H9 (cell line): ENCODE measurements around the gene PELI2. TPM values are rescaled to one million over a fixed set of nuclear protein-coding genes. Genes with fewer than 3 reads are reported as not detected.

Source experiments
- DNase-seq: peaks from one replicate; pipeline ENCODE4 v3.0.0-alpha.2; 2017
- H2AFZ ChIP-seq: one replicate; pipeline ENCODE4 v1.6.1; 2013; ENCODE audit warnings: mild to moderate bottlenecking, low read length, control low read depth, moderate library complexity
- H2AK5ac ChIP-seq: 2 replicates; pipeline ENCODE4 v1.6.1; 2013; ENCODE audit warnings: low read length, control low read depth, mixed read lengths; ENCODE audit not compliant: insufficient read length
- H2BK120ac ChIP-seq: one replicate; pipeline ENCODE4 v1.6.1; 2013; ENCODE audit warnings: low read depth, mild to moderate bottlenecking, low read length, control low read depth, inconsistent platforms; ENCODE audit not compliant: poor library complexity, severe bottlenecking
- H2BK12ac ChIP-seq: 2 replicates; pipeline ENCODE4 v1.6.1; 2013; ENCODE audit warnings: low read length, control low read depth, mixed read lengths, low read depth; ENCODE audit not compliant: insufficient read length
- H2BK15ac ChIP-seq: 2 replicates; pipeline ENCODE4 v1.6.1; 2013; ENCODE audit warnings: low read depth, low read length, control low read depth
- H2BK20ac ChIP-seq: one replicate; pipeline ENCODE4 v1.6.1; 2013; ENCODE audit warnings: low read depth, mild to moderate bottlenecking, low read length, control low read depth, inconsistent platforms; ENCODE audit not compliant: poor library complexity, severe bottlenecking
- H2BK5ac ChIP-seq: 2 replicates; pipeline ENCODE4 v1.6.1; 2013; ENCODE audit warnings: low read length, control low read depth, mixed read lengths; ENCODE audit not compliant: insufficient read length
- H3K14ac ChIP-seq: 2 replicates; pipeline ENCODE4 v1.6.1; 2013; ENCODE audit warnings: low read length, control low read depth; ENCODE audit not compliant: insufficient read depth
- H3K18ac ChIP-seq: 2 replicates; pipeline ENCODE4 v1.6.1; 2013; ENCODE audit warnings: low read depth, mild to moderate bottlenecking, mixed read lengths, low read length, control low read depth; ENCODE audit not compliant: insufficient read length
- H3K23ac ChIP-seq: 2 replicates; pipeline ENCODE4 v1.6.1; 2013; ENCODE audit warnings: low read length, control low read depth, mixed read lengths, low read depth; ENCODE audit not compliant: insufficient read length
- H3K23me2 ChIP-seq: 2 replicates; pipeline ENCODE4 v1.6.1; 2013; ENCODE audit warnings: low read depth, mild to moderate bottlenecking, mixed read lengths, low read length, control low read depth; ENCODE audit not compliant: insufficient read length, poor library complexity, severe bottlenecking
- H3K27ac ChIP-seq: 2 replicates; pipeline ENCODE4 v1.5.1; 2013; ENCODE audit warnings: low read length, control low read depth, mixed read lengths, low read depth; ENCODE audit not compliant: insufficient read length
- H3K27me3 ChIP-seq: 2 replicates; pipeline ENCODE4 v1.6.1; 2013; ENCODE audit warnings: low read length, control low read depth, inconsistent platforms; ENCODE audit not compliant: insufficient read depth
- H3K4ac ChIP-seq: 2 replicates; pipeline ENCODE4 v1.6.1; 2013; ENCODE audit warnings: low read depth, mild to moderate bottlenecking, control low read depth, inconsistent platforms, low read length, moderate library complexity
- H3K4me1 ChIP-seq: 2 replicates; pipeline ENCODE4 v1.6.1; 2013; ENCODE audit warnings: low read length, control low read depth, inconsistent platforms; ENCODE audit not compliant: insufficient read depth
- H3K4me2 ChIP-seq: 2 replicates; pipeline ENCODE4 v1.6.1; 2013; ENCODE audit warnings: low read length, control low read depth, mixed read lengths; ENCODE audit not compliant: insufficient read length, insufficient read depth
- H3K56ac ChIP-seq: 2 replicates; pipeline ENCODE4 v1.6.1; 2013; ENCODE audit warnings: low read depth, mild to moderate bottlenecking, mixed read lengths, low read length, control low read depth; ENCODE audit not compliant: insufficient read length
- H3K79me1 ChIP-seq: 2 replicates; pipeline ENCODE4 v1.6.1; 2013; ENCODE audit warnings: low read depth, mild to moderate bottlenecking, moderate library complexity, low read length, control low read depth, inconsistent platforms; ENCODE audit not compliant: insufficient read depth, poor library complexity, severe bottlenecking
- H3K79me2 ChIP-seq: 2 replicates; pipeline ENCODE4 v1.6.1; 2013; ENCODE audit warnings: low read length, control low read depth, inconsistent platforms; ENCODE audit not compliant: insufficient read depth
- H3K9ac ChIP-seq: 2 replicates; pipeline ENCODE4 v1.6.1; 2013; ENCODE audit warnings: low read length, control low read depth, mixed read lengths; ENCODE audit not compliant: insufficient read length; ENCODE audit errors: extremely low read depth
- H3K9me3 ChIP-seq: one replicate; pipeline ENCODE4 v1.6.1; 2013; ENCODE audit warnings: low read depth, low read length, inconsistent platforms; ENCODE audit not compliant: control insufficient read depth
- H3T11ph ChIP-seq: one replicate; pipeline ENCODE4 v1.6.1; 2013; ENCODE audit warnings: mild to moderate bottlenecking, low read length, control low read depth, inconsistent platforms
- H4K20me1 ChIP-seq: one replicate; pipeline ENCODE4 v1.6.1; 2013; ENCODE audit not compliant: control insufficient read depth, insufficient read length, insufficient read depth
- H4K5ac ChIP-seq: 2 replicates; pipeline ENCODE4 v1.6.1; 2013; ENCODE audit warnings: low read depth, mild to moderate bottlenecking, mixed read lengths, low read length, control low read depth; ENCODE audit not compliant: insufficient read length
- H4K8ac ChIP-seq: replicated peaks from 2 replicates; pipeline ENCODE4 v1.6.1; 2013; ENCODE audit warnings: low read length, control low read depth, mixed read lengths, low read depth; ENCODE audit not compliant: insufficient read length
- H4K91ac ChIP-seq: 2 replicates; pipeline ENCODE4 v1.6.1; 2013; ENCODE audit warnings: low read depth, mild to moderate bottlenecking, moderate library complexity, mixed read lengths, low read length, control low read depth; ENCODE audit not compliant: insufficient read length
- H3K27ac Mint-ChIP-seq, 3 experiments: 2 replicates in 2 of 3; 3 replicates in 1 of 3; pipeline ENCODE4 v1.8.0; 2020 to 2021; ENCODE audit warnings: mixed read lengths in 3 of 3, mild to moderate bottlenecking in 1 of 3, moderate library complexity in 1 of 3
- H3K27me3 Mint-ChIP-seq: 2 replicates; pipeline ENCODE4 v1.8.0; 2021; ENCODE audit warnings: low read depth, mild to moderate bottlenecking, moderate library complexity, mixed read lengths
- H3K36me3 Mint-ChIP-seq, 3 experiments: 2 replicates in 2 of 3; 3 replicates in 1 of 3; pipeline ENCODE4 v1.8.0; 2020 to 2021; ENCODE audit warnings: low read depth in 3 of 3, mixed read lengths in 3 of 3; ENCODE audit not compliant: insufficient read depth in 1 of 3
- H3K4me1 Mint-ChIP-seq, 2 experiments: 2 replicates each; pipeline ENCODE4 v1.8.0; 2020; ENCODE audit warnings: mixed read lengths in 2 of 2
- H3K4me3 Mint-ChIP-seq, 2 experiments: 2 replicates in 1 of 2; 3 replicates in 1 of 2; pipeline ENCODE4 v1.8.0; 2020 to 2021; ENCODE audit warnings: mild to moderate bottlenecking in 2 of 2, mixed read lengths in 2 of 2, moderate library complexity in 1 of 2
- H3K9me3 Mint-ChIP-seq, 2 experiments: 2 replicates in 1 of 2; 3 replicates in 1 of 2; pipeline ENCODE4 v1.8.0; 2020; ENCODE audit warnings: mild to moderate bottlenecking in 2 of 2, mixed read lengths in 2 of 2, moderate library complexity in 1 of 2
- CTCF ChIP-seq: fragments of 200-600 bp; sonication (generic); conservative IDR thresholded peaks from 3 replicates; pipeline ENCODE4 v1.8.0; 2021; ENCODE audit warnings: antibody characterized with exemption, mild to moderate bottlenecking
- WGBS: extraction: QIAGEN DNeasy Blood & Tissue Kit; methylation state at CpG from one replicate; pipeline ENCODE4 v1.1.7; 2013; ENCODE audit warnings: missing lambda C conversion rate, low lambda C conversion rate, mixed read lengths; ENCODE audit not compliant: insufficient read length; ENCODE audit errors: extremely low coverage; 5-methylcytosine and 5-hydroxymethylcytosine counted together
- total RNA-seq: library from RNA; stranded (reverse); gene quantifications from 2 replicates; pipeline ENCODE4 v1.2.1, GENCODE V29; 2021

The PELI2 gene
- total RNA-seq, 1 experiment from 2014 or later, result 18.0 TPM

- Histone ChIP-seq H2AFZ (no peak overlapping the region), H3K23me2 (no peaks in the 10 kb centered on the region), H4K5ac (no peak overlapping the region), H2AK5ac (no peak overlapping the region), H3K9ac (no peak overlapping the region), H3K56ac (no peak overlapping the region), H2BK120ac (no peak overlapping the region), H2BK12ac (no peak overlapping the region), H3K9me3 (no peaks in the 10 kb centered on the region), H2BK15ac (no peak overlapping the region), H3K27ac (no peak overlapping the region), H3K27me3 (no peaks in the 10 kb centered on the region), H3K4ac (no peak overlapping the region), H3K79me1 (no peaks in the 10 kb centered on the region), H3K4me1 (no peaks in the 10 kb centered on the region), H3K14ac (no peak overlapping the region), H4K8ac (no peak overlapping the region), H3K4me2 (no peak overlapping the region), H4K91ac (no peak overlapping the region), H4K20me1 (no peaks in the 10 kb centered on the region), H2BK5ac (no peak overlapping the region), H3K18ac (no peak overlapping the region), H3K23ac (no peak overlapping the region), H3T11ph (no peak overlapping the region), H2BK20ac (no peak overlapping the region), H3K79me2 (no peaks in the 10 kb centered on the region)
- H3K9me3 Mint-ChIP-seq, result no peaks in the 10 kb centered on the region
- TF ChIP-seq CTCF, result peak; percentile 32; the same call in 1 of the 3 replicates
- H3K36me3 Mint-ChIP-seq, result peaks cover 0 to 5% (median 4%) of the 10 kb centered on the region in 3 experiments; a peak in 4 of 7 replicates
- H3K27ac Mint-ChIP-seq, result peak overlapping the region in 1 of 3 experiments; percentile 89; a peak in 1 of 7 replicates
- H3K4me3 Mint-ChIP-seq, result no peak overlapping the region
- no peaks in the 10 kb centered on the region for H3K27me3 Mint-ChIP-seq
- no CpG with 5 or more reads among the region's 5 CpGs for WGBS
- DNase-seq, result no peak
- no peaks in the 10 kb centered on the region for H3K4me1 Mint-ChIP-seq
These were observed 175.9 kb downstream of the PELI2 start for GRCh38 chr14:56294128-56294527.
